ACC112 (cell line): ENCODE data around the gene NOL3.

ENCODE experiments used
- H2AFZ ChIP-seq: fragments of 200-600 bp; sonication (generic); one replicate; pipeline ENCODE4 v1.6.0; 2017; ENCODE audit warnings: antibody characterized with exemption, low read length; ENCODE audit not compliant: unreplicated experiment
- H3K27ac ChIP-seq: fragments of 200-600 bp; sonication (generic); 2 replicates; pipeline ENCODE4 v1.5.1; 2014; ENCODE audit warnings: low read depth, mild to moderate bottlenecking, antibody characterized with exemption, low read length, moderate library complexity
- H3K27me3 ChIP-seq: fragments of 200-600 bp; sonication (generic); 2 replicates; pipeline ENCODE4 v1.6.1; 2014; ENCODE audit warnings: mild to moderate bottlenecking, antibody characterized with exemption, low read length, moderate library complexity, mixed read lengths; ENCODE audit not compliant: insufficient read depth
- H3K36me3 ChIP-seq: fragments of 200-600 bp; sonication (generic); 2 replicates; pipeline ENCODE4 v1.6.1; 2016; ENCODE audit warnings: mild to moderate bottlenecking, antibody characterized with exemption, low read length, moderate library complexity, mixed read lengths; ENCODE audit not compliant: insufficient read depth
- H3K4me1 ChIP-seq: fragments of 200-600 bp; sonication (generic); one replicate; pipeline ENCODE4 v1.6.1; 2016; ENCODE audit warnings: low read length, mixed read lengths; ENCODE audit not compliant: insufficient read depth, unreplicated experiment, control insufficient read depth
- H3K4me3 ChIP-seq: fragments of 200-600 bp; sonication (generic); 2 replicates; pipeline ENCODE4 v1.5.1; 2014; ENCODE audit warnings: mild to moderate bottlenecking, low read depth, low read length
- H3K79me2 ChIP-seq: fragments of 200-600 bp; sonication (generic); one replicate; pipeline ENCODE4 v1.6.0; 2016; ENCODE audit warnings: low read length; ENCODE audit not compliant: control insufficient read depth, unreplicated experiment, insufficient read depth

NOL3 gene

DNA sequence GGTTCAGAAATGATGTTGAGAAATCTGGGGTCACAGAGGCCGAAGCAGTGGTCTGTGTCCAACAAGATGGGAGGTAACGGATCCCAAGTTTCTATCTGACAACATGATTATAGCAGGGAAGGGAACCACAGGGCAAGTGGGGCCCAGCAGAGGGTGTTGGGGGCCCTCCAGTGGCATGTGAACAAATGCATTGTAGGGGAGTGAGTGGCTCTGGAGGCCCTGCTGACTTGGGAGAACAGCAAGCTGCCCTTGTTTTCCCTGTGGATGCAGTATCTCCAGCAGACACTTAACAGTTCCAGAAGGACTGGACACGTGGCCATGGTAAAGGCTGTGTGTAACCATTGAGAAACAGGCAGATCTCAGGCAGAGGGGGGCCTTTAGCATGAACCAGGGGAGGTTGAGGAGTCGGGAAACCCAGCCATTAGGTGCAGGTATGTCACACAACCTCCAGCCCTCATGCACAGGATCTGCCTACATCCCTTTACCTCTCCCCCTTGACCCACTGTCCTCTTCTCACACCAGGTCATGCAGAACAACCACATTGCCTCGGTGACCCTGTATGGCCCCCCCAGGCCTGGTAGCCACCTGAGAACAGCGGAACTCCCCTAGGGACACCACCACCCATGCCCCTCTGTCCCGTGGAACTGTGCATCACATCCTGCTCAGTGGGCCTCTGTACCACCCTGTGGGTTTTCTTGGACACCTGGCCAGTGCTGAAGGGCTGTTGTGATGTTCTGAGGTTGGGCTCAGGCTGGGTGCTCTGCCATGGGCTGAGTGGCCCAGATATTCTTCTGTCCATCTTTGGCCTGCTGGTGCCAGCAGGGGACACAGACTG, 23.6 kb upstream of the NOL3 start:
- Histone ChIP-seq H3K27ac (no peak overlapping the region), H3K4me1 (peaks cover 7% of the 10 kb centered on the region), H3K4me3 (no peak overlapping the region), H3K36me3 (peaks cover 20% of the 10 kb centered on the region; the same call in 1 of the 2 replicates), H3K79me2 (peaks cover 6% of the 10 kb centered on the region), H3K27me3 (no peaks in the 10 kb centered on the region), H2AFZ (no peak overlapping the region)

DNA sequence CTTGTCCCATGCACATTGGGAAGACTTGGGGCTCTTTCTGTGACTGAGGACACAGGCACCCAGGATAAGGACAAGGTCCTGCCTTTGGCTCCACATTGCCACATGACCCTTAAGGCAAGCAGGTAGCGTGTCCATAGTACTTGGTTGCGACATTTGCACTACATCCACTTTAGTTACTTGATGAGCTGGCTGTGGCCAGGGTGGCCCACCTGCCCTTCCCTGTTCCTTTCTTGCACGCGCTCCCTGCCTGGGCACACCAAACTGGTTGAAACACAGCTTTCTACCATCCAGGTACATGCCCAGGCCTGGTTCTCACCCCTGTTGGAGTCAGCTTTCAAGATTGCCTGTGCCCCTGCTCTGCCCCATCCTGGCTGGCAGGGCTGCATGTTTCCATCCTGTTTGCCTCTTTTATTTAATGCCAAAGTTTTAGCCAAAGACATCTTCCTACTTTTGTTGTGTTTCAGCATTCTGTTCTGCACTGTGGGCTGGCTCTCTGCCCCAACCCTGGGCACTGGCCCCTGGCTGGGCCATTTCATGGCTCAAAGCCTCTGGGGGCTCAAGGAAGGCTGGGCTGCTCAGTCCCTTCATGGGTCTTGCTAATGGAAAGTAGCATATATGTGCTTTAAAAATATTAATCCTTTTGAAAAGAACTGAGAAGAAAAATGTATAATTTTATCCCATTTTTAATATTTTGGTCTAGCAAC, 22.7 kb upstream of the NOL3 start:
- H3K27me3 ChIP-seq, result no peaks in the 10 kb centered on the region
- H3K4me3 ChIP-seq, result no peak overlapping the region
- no peak overlapping the region for H2AFZ ChIP-seq
- H3K79me2 ChIP-seq, result peaks cover 6% of the 10 kb centered on the region
- peaks cover 20% of the 10 kb centered on the region; the same call in 1 of the 2 replicates for H3K36me3 ChIP-seq
- peaks cover 7% of the 10 kb centered on the region for H3K4me1 ChIP-seq
- no peak overlapping the region for H3K27ac ChIP-seq

DNA sequence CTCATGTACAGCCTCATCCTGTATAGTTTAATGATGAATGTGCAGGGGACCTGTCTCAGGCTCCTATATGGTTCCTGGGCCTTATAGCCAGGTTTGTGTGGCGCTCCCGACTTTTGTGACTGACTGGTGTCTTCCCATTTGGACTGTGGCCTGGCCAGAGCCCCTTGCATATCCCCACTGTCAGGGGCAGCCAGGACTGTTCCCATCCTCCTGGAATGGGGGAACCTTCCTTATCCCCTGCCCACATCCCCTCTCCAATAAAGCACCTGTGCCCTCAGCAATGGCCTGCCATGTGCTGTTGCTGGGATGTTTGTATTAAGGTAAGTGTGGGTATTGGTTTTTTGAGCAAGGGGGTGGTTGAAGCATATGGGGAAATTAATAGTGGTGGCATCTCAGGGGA, 22.1 kb upstream of the NOL3 start:
- no peak overlapping the region for H3K27ac ChIP-seq
- H3K36me3 ChIP-seq, result peaks cover 20% of the 10 kb centered on the region; the same call in 1 of the 2 replicates
- peaks cover 6% of the 10 kb centered on the region for H3K79me2 ChIP-seq
- peaks cover 7% of the 10 kb centered on the region for H3K4me1 ChIP-seq
- H3K27me3 ChIP-seq, result no peaks in the 10 kb centered on the region
- H3K4me3 ChIP-seq, result no peak overlapping the region
- H2AFZ ChIP-seq, result no peak overlapping the region

DNA sequence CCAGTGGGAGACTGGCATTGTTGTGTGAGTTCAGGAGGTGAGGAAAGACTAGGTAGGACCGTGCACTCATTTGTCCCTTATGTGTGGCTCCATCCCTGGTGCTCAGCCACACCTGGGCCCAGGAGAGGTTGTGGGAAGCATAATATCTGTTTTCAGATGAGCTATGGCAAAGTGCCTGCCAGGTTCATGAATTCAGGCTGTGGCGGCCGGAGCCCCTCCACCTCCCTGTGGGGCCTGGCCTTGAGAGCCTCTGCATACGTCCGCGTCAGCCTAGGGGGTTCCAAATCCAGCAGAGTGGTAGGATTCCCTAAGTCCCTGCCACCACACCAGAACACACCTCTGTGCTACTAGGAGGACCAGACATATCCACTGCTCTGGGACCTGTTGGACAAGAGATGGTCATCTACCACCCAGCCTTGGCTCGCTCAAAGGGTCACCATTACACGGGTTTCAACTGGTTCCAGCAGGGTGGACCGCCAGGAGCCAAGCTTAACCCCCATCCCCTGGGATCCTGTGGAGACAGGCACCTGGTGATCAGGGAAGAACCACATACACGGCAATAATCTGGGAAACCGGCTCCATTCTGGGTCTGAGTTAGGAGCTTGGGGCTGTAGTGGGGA, 21.6 kb upstream of the NOL3 start:
- H2AFZ ChIP-seq, result no peak overlapping the region
- peaks cover 7% of the 10 kb centered on the region for H3K4me1 ChIP-seq
- peaks cover 6% of the 10 kb centered on the region for H3K79me2 ChIP-seq
- no peaks in the 10 kb centered on the region for H3K27me3 ChIP-seq
- peaks cover 18% of the 10 kb centered on the region; the same call in 1 of the 2 replicates for H3K36me3 ChIP-seq
- H3K4me3 ChIP-seq, result no peak overlapping the region
- no peak overlapping the region for H3K27ac ChIP-seq

DNA sequence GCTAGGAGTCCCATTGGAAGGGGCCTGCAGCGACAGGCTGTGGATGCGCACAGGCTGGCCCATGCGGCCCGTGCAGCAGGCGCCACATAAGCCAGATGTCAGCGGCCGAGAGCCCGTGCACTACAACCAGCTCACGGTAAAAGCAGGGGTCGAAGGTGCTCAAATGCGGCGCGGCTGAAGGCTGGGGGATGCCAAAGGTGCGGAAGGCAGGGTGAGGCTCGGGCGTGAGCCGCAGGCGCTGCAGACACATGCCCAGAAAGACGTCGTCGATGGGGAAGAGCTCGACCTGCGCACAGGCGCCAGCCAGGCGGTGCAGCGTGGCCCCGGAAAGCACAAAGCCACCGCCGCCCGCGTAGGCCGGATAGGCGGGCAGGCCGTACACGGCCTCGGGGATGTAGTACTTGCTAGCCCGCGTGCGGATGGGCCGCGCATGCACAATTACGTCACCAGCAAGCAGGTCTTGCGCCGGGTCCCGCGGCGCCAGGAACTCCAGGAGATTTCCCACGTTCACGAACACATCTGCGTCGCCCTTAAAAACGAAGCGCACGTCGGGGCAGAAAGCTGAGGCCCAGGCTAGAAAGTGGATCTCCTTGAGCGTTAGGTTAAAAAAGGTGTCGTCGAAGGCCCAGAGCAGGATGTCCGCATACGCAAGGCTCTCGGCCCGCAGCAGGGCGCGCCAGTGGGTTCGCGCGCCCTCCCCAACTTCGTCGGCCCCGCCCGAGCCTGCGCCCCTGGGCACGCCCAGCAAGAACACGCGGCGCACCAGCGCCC, 20.9 kb upstream of the NOL3 start:
- H3K36me3 ChIP-seq, result peaks cover 15% of the 10 kb centered on the region; the same call in 1 of the 2 replicates
- peaks cover 6% of the 10 kb centered on the region for H3K79me2 ChIP-seq
- H2AFZ ChIP-seq, result no peak overlapping the region
- H3K27me3 ChIP-seq, result no peaks in the 10 kb centered on the region
- no peak overlapping the region for H3K27ac ChIP-seq
- H3K4me1 ChIP-seq, result peaks cover 7% of the 10 kb centered on the region
- peak overlapping the region; percentile 86 for H3K4me3 ChIP-seq

DNA sequence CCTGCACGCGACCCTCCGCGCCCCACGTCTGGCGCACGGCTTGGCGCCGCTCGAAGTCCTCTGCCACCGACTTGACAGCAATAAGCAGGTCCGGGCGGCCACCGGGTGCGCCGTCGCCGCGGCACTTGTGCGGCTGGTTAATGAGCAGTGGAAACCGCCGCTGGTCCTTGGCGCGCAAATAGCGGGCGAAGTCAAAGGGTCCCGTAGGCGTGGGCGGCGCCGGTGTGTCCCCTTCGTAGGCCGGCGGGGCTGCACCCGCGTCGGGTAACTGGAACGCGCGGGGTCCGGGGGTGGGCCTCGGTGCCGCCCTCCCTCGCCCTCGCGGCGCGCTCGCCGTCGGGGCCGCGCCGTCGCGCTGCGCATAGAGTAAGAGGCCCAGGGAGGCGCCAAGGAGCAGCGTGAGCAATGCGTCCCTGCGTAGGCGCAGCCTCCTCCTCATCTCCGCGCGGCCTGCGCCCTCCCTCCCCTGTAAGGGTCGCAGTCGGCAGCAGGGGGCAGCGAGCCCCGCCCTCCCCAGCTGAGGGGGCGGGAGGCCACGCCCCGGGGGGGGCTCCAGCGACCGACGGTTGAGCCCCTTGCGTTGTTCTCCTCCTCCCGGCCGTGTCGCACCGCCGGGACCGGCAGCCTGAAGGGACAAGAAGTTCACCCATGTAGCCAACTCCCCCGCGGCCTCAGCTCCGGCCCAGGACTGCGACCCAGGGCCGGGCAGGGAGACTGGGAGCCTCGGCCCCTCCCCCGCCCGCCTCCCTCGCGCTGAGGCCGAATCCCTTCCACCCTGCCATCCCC, 20.1 kb upstream of the NOL3 start:
- H2AFZ ChIP-seq, result peak overlapping the region; percentile 74
- H3K36me3 ChIP-seq, result peaks cover 15% of the 10 kb centered on the region; the same call in 1 of the 2 replicates
- H3K79me2 ChIP-seq, result peaks cover 6% of the 10 kb centered on the region
- H3K4me1 ChIP-seq, result peaks cover 7% of the 10 kb centered on the region
- peak overlapping the region; percentile 86 for H3K4me3 ChIP-seq
- peak overlapping the region; percentile 81 for H3K27ac ChIP-seq
- H3K27me3 ChIP-seq, result no peaks in the 10 kb centered on the region

DNA sequence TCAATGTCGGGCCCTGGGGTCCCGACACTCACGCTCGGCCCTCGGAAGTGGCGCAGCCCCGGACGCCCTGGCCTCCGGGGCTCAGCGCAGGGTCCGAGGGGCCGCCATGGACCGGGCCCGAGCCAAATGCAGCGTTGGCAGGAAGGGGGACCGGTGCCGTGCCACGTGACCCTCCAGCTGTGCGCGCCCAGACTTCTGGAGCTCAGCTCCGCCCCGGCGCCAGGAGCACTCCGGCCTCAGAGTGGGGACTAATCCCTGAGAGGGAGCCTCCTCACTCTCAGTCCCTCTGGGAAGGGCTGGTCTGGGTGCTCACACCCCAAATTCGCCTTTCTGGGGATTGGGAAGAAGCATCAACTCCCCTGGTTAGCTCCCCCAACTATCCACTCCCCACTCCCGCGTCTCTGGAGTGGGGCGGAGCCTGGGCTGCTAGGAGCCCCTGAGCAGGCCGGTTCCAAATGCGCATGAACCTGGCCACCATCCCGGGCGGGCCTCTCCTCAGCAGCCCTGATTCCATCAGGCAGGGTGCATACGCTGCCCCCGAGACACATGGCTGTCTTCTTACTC, 19.4 kb upstream of the NOL3 start, which contains the start of gene B3GNT9:
Gene B3GNT9, minus strand, starts transcription at position 166 of the 564 bp plus-strand sequence. CDS start 513 bp downstream, outside the sequence.
- Histone ChIP-seq H3K27me3 (no peaks in the 10 kb centered on the region), H3K36me3 (peaks cover 15% of the 10 kb centered on the region; the same call in 1 of the 2 replicates), H3K27ac (peak within 1 kb of the TSS; percentile 81), H3K4me1 (peaks cover 7% of the 10 kb centered on the region), H3K79me2 (peaks cover 6% of the 10 kb centered on the region), H3K4me3 (peak within 1 kb of the TSS; percentile 86), H2AFZ (peak within 1 kb of the TSS; percentile 74)

DNA sequence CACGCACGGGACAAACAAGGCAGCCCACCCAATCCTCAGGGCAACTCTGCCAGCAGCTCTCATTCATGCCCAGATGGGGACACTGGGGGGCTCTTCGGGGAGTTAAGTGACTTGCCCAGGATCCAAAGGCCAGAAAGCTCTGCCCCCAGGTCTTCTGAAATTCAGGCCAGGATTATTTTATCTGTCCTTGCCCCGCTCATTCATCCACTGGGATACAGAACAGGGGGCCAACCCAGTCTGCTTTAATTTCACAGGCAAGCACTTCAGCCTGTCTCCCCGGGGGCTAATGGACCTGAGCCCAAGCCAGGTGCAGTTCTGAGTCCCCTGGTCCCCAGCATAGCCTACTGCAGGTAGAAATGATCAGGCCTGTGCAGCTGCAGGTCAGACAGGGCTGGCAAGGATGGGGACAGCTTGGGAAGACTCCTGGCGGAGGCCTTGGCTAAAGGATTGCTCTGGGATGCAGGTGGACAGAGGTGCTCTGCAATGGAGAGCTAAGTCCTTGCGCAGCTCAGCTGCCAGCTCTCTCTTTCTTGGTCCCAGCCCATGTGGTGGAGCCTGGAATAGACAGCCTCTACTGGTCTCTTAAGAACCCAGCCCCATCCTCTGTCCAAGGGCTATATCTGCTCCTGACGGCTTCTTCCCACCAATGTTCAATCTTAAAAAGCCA, 18.8 kb upstream of the NOL3 start:
- Histone ChIP-seq H3K27me3 (no peaks in the 10 kb centered on the region), H3K79me2 (peaks cover 6% of the 10 kb centered on the region), H3K36me3 (peaks cover 15% of the 10 kb centered on the region; the same call in 1 of the 2 replicates), H2AFZ (peak overlapping the region; percentile 74), H3K4me3 (peak overlapping the region; percentile 86), H3K27ac (peak overlapping the region; percentile 81; the same call in 1 of the 2 replicates), H3K4me1 (peaks cover 7% of the 10 kb centered on the region)
